ENCODE data around the gene MIEN1.
"Not testable (repeated sequence)": the region's sequence is repeated elsewhere in the genome, so short reads cannot be mapped to it uniquely, and the experiment has no call there.

The MIEN1 gene

GRCh38 chr17:39714234-39714633 lies 16.1 kb downstream of the MIEN1 start:
- Histone ChIP-seq H3K27me3 (ENCODE audit: control insufficient read depth, insufficient read depth, low read length) (no peaks in the 10 kb centered on the region), H3K36me3 (ENCODE audit: control insufficient read depth, insufficient read depth, low read length) (no peaks in the 10 kb centered on the region), H2AFZ (no peak overlapping the region), H3K4me3 (ENCODE audit: low read depth, low read length) (no peak overlapping the region), H3K79me2 (no peaks in the 10 kb centered on the region), H3K9me3 (ENCODE audit: control insufficient read depth, low read length) (no peaks in the 10 kb centered on the region), H3K9ac (no peak overlapping the region), H3K4me1 (no peaks in the 10 kb centered on the region), H3K4me2 (ENCODE audit: low read length) (no peak overlapping the region), H3K27ac (no peak overlapping the region)
- TF ChIP-seq, protein P1, sequence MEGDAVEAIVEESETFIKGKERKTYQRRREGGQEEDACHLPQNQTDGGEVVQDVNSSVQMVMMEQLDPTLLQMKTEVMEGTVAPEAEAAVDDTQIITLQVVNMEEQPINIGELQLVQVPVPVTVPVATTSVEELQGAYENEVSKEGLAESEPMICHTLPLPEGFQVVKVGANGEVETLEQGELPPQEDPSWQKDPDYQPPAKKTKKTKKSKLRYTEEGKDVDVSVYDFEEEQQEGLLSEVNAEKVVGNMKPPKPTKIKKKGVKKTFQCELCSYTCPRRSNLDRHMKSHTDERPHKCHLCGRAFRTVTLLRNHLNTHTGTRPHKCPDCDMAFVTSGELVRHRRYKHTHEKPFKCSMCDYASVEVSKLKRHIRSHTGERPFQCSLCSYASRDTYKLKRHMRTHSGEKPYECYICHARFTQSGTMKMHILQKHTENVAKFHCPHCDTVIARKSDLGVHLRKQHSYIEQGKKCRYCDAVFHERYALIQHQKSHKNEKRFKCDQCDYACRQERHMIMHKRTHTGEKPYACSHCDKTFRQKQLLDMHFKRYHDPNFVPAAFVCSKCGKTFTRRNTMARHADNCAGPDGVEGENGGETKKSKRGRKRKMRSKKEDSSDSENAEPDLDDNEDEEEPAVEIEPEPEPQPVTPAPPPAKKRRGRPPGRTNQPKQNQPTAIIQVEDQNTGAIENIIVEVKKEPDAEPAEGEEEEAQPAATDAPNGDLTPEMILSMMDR (IDR thresholded peaks at IDR 0.05), result no peak

DNA sequence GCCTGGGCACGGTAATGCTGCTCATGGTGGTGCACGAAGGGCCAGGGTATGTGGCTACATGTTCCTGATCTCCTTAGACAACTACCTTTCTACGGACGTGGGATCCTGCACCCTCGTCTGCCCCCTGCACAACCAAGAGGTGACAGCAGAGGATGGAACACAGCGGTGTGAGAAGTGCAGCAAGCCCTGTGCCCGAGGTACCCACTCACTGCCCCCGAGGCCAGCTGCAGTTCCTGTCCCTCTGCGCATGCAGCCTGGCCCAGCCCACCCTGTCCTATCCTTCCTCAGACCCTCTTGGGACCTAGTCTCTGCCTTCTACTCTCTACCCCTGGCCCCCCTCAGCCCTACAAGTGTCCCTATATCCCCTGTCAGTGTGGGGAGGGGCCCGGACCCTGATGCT lies 18.5 kb downstream of the MIEN1 start:
- no peak overlapping the region for H3K9ac ChIP-seq
- no peaks in the 10 kb centered on the region for H3K27me3 ChIP-seq (ENCODE audit: control insufficient read depth, insufficient read depth, low read length)
- H3K4me1 ChIP-seq, result peaks cover 7% of the 10 kb centered on the region
- no peaks in the 10 kb centered on the region for H3K79me2 ChIP-seq
- H3K4me2 ChIP-seq (ENCODE audit: low read length), result no peak overlapping the region
- no peak overlapping the region for H3K27ac ChIP-seq
- TF ChIP-seq, protein P1 (IDR thresholded peaks at IDR 0.05), result no peak
- H3K9me3 ChIP-seq (ENCODE audit: control insufficient read depth, low read length), result no peaks in the 10 kb centered on the region
- H3K36me3 ChIP-seq (ENCODE audit: control insufficient read depth, insufficient read depth, low read length), result no peaks in the 10 kb centered on the region
- H2AFZ ChIP-seq, result no peak overlapping the region
- no peak overlapping the region for H3K4me3 ChIP-seq (ENCODE audit: low read depth, low read length)

DNA sequence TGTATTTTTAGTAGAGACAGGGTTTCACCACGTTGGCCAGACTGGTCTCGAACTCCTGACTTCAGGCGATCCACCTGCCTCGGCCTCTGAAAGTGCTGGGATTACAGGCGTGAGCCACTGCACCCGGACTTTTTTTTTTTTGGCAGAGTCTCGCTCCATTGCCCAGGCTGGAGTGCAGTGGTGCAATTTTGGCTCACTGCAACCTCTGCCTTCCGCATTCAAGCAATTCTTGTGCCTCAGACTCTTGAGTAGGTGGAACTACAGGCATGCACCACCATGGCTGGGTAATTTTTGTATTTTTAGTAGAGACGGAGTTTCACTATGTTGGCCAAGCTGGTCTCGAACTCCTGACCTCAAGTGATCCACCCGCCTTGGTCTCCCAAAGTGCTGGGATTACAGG lies 19.3 kb downstream of the MIEN1 start:
- H3K9me3 ChIP-seq (ENCODE audit: control insufficient read depth, low read length); H3K4me2 ChIP-seq (ENCODE audit: low read length); H3K27ac ChIP-seq; H3K36me3 ChIP-seq (ENCODE audit: control insufficient read depth, insufficient read depth, low read length); H3K79me2 ChIP-seq; H3K4me3 ChIP-seq (ENCODE audit: low read depth, low read length); H3K27me3 ChIP-seq (ENCODE audit: control insufficient read depth, insufficient read depth, low read length); H3K9ac ChIP-seq; H2AFZ ChIP-seq: not testable (repeated sequence)
- H3K4me1 ChIP-seq, result peaks cover 15% of the 10 kb centered on the region

DNA sequence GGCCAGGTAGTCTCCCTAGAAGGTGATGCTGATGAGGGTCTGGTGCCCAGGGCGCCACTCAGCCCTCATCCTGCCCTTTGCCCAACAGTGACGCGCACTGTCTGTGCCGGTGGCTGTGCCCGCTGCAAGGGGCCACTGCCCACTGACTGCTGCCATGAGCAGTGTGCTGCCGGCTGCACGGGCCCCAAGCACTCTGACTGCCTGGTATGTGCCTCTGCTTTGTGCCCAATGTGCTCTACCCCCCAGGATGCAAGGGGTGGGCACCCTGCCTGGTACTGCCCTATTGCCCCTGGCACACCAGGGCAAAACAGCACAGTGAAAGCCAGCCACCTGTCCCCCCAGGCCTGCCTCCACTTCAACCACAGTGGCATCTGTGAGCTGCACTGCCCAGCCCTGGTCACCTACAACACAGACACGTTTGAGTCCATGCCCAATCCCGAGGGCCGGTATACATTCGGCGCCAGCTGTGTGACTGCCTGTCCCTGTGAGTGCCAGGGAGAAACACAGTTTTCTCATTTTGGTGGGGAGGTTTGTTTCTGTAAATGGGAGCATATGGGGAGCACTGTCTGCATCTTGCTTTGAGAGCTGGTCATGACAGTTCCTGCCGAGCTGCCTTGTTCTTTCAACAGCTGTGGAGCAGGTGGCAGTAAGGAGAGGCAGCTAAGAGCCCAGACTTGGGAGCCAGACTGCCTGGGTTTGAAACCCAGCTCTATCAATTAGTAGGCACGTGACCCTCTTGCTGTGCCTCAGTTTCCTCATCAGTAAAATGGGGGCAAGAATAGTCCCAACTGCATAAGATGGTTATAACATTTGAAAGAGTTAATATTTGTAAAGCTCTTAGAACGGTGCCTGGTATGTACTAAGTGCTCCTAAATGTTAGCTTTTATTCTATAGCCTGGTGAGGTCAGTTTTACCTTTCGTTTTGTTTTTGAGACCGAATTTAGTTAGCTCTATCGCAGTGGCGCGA lies 20.1 kb downstream of the MIEN1 start:
- H3K4me3 ChIP-seq (ENCODE audit: low read depth, low read length), result no peak overlapping the region

DNA sequence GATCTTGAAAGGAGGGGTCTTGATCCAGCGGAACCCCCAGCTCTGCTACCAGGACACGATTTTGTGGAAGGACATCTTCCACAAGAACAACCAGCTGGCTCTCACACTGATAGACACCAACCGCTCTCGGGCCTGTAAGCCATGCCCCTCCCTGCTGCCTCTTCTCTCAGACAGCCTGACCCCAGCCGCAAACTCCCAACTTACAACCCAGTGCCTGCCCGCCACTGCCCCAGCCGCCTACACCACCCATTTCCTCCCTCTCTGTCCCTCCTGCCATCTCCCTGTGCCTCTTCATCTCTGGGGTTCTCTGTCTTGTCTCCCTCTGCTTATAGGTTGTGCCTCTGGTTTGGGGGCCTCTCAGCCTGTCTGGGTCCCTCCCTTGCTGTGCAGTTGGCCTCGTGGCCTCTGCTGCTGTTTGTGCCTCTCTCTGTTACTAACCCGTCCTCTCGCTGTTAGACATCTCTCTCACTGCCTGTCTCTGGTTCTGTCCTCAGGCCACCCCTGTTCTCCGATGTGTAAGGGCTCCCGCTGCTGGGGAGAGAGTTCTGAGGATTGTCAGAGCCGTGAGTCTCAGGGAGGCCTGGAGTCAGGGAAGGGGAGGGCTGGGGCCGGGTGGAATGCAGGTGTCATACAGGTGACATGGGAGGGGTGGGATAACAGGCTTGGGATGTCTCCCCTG lies 20.9 kb downstream of the MIEN1 start:
- TF ChIP-seq, protein P1 (IDR thresholded peaks at IDR 0.05), result no peak
- peaks cover 28% of the 10 kb centered on the region for H3K4me1 ChIP-seq
- H3K9ac ChIP-seq, result no peak overlapping the region
- no peaks in the 10 kb centered on the region for H3K27me3 ChIP-seq (ENCODE audit: control insufficient read depth, insufficient read depth, low read length)
- no peak overlapping the region for H3K4me3 ChIP-seq (ENCODE audit: low read depth, low read length)
- H3K27ac ChIP-seq, result no peak overlapping the region
- H2AFZ ChIP-seq, result no peak overlapping the region
- H3K9me3 ChIP-seq (ENCODE audit: control insufficient read depth, low read length), result no peaks in the 10 kb centered on the region
- no peaks in the 10 kb centered on the region for H3K79me2 ChIP-seq
- no peaks in the 10 kb centered on the region for H3K36me3 ChIP-seq (ENCODE audit: control insufficient read depth, insufficient read depth, low read length)
- no peak overlapping the region for H3K4me2 ChIP-seq (ENCODE audit: low read length)

More for the DNA sequence above, 20.1 kb downstream of the MIEN1 start:
- no peaks in the 10 kb centered on the region for H3K79me2 ChIP-seq
- H3K36me3 ChIP-seq (ENCODE audit: control insufficient read depth, insufficient read depth, low read length), result no peaks in the 10 kb centered on the region
- H3K9ac ChIP-seq, result no peak overlapping the region
- H3K27ac ChIP-seq, result no peak overlapping the region
- H3K4me2 ChIP-seq (ENCODE audit: low read length), result no peak overlapping the region
- TF ChIP-seq, protein P1 (IDR thresholded peaks at IDR 0.05), result no peak
- H3K4me1 ChIP-seq, result peaks cover 22% of the 10 kb centered on the region
- no peaks in the 10 kb centered on the region for H3K9me3 ChIP-seq (ENCODE audit: control insufficient read depth, low read length)
- no peaks in the 10 kb centered on the region for H3K27me3 ChIP-seq (ENCODE audit: control insufficient read depth, insufficient read depth, low read length)
- H2AFZ ChIP-seq, result no peak overlapping the region
